ENCODE results near the gene UQCR11.

GRCh38 chr19:1646149-1646548 is 40.9 kb upstream of the UQCR11 start:
- TF ChIP-seq POLR2A (IDR thresholded peaks at IDR 0.05) = no peak
- TF ChIP-seq, protein P1, sequence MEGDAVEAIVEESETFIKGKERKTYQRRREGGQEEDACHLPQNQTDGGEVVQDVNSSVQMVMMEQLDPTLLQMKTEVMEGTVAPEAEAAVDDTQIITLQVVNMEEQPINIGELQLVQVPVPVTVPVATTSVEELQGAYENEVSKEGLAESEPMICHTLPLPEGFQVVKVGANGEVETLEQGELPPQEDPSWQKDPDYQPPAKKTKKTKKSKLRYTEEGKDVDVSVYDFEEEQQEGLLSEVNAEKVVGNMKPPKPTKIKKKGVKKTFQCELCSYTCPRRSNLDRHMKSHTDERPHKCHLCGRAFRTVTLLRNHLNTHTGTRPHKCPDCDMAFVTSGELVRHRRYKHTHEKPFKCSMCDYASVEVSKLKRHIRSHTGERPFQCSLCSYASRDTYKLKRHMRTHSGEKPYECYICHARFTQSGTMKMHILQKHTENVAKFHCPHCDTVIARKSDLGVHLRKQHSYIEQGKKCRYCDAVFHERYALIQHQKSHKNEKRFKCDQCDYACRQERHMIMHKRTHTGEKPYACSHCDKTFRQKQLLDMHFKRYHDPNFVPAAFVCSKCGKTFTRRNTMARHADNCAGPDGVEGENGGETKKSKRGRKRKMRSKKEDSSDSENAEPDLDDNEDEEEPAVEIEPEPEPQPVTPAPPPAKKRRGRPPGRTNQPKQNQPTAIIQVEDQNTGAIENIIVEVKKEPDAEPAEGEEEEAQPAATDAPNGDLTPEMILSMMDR (IDR thresholded peaks at IDR 0.05) = no peak
